Activated CD8-positive, alpha-beta T cell treated with anti-CD3 and anti-CD28 coated beads, Interleukin-2, amount 10 ng/mL, durations not matched to agents 7 days and 5 days (primary cell): ENCODE results near the gene GSG1L. TPM values are rescaled to one million over a fixed set of nuclear protein-coding genes. Genes with fewer than 3 reads are reported as not detected.

Source experiments
- ATAC-seq: fragments of 150-1000 bp; cut with Tn5 transposase; one replicate; pipeline ENCODE4 v1.10.0; 2021; ENCODE audit warnings: moderate library complexity
- CTCF ChIA-PET: fragments of 350-600 bp; sonication (Branson Sonifier 250); formaldehyde crosslinking; loops from one replicate; lab custom pipeline; 2021; ENCODE audit warnings: antibody characterized with exemption; lab: Charles Lee
- POLR2A ChIA-PET: fragments of 350-600 bp; sonication (Branson Sonifier 250); formaldehyde crosslinking; loops from one replicate; lab custom pipeline; 2021; ENCODE audit warnings: antibody characterized with exemption; lab: Charles Lee
- DNase-seq: peaks from one replicate; pipeline ENCODE4 v3.0.0-alpha.2; 2020
- H3K27ac Mint-ChIP-seq: one replicate; pipeline ENCODE4 v1.8.0; 2021; ENCODE audit warnings: mild to moderate bottlenecking, mixed read lengths
- H3K27me3 Mint-ChIP-seq: one replicate; pipeline ENCODE4 v1.8.0; 2021; ENCODE audit warnings: low read depth, mixed read lengths
- H3K36me3 Mint-ChIP-seq: one replicate; pipeline ENCODE4 v1.8.0; 2021; ENCODE audit warnings: low read depth, mixed read lengths
- H3K4me1 Mint-ChIP-seq: one replicate; pipeline ENCODE4 v1.8.0; 2021; ENCODE audit warnings: low read depth, mixed read lengths
- H3K4me3 Mint-ChIP-seq: one replicate; pipeline ENCODE4 v1.8.0; 2021; ENCODE audit warnings: mild to moderate bottlenecking, mixed read lengths
- H3K9me3 Mint-ChIP-seq: one replicate; pipeline ENCODE4 v1.8.0; 2022; ENCODE audit warnings: mixed read lengths; ENCODE audit not compliant: insufficient read depth
- total RNA-seq, 2 experiments: library from RNA; stranded (reverse); gene quantifications; one replicate each; pipeline ENCODE4 v1.2.3, GENCODE V29; 2021

GSG1L gene
- total RNA-seq, 2 experiments from 2014 or later = 0.08 to 0.39 TPM

DNA sequence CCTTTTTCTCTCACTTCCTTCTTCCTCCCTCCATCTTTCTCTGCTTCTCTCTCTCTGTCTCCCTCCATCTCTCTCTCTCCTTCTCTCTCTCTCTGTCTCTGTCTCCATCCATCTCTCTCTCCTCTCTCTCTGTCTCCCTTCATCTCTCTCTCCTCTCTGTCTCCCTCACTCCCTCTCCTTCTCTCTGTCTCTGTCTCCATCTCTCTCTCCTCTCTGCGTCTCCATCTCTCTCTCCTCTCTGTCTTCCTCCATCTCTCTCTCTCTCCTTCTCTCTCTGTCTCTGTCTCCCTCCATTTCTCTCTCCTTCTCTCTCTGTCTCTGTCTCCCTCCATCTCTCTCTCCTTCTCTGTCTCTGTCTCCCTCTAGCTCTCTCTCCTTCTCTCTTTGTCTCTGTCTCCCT is 194.1 kb downstream of the GSG1L start:
- Mint-ChIP-seq H3K4me1 (peaks cover 9% of the 10 kb centered on the region), H3K9me3 (peaks cover 6% of the 10 kb centered on the region), H3K27ac (no peak overlapping the region), H3K4me3 (no peak overlapping the region), H3K27me3 (no peaks in the 10 kb centered on the region), H3K36me3 (no peaks in the 10 kb centered on the region)
- ATAC-seq (no peak), DNase-seq (no peak)
- POLR2A ChIA-PET = no interaction called here
- CTCF ChIA-PET = no interaction called here

DNA sequence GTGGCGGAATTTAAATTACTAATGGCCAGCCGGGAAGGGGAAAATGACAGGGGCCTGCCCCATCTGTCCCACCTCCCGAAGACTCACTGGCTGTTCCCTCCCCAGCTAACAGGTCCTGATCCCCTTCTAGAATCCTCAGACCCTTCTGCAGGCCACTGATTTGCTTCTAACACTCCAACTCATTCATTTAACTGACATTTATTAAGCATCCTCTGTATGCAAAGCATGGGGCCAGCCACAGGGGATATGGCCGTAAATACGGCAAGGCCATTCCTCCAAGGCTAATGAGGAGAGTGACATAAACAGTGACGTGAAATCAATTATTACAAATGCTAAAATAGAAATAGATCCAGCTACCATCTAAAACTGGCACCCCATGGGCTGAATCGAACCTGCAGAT is 195.3 kb downstream of the GSG1L start:
- ATAC-seq (no peak), DNase-seq (no peak)
- Mint-ChIP-seq H3K36me3 (no peaks in the 10 kb centered on the region), H3K4me3 (no peak overlapping the region), H3K9me3 (peaks cover 7% of the 10 kb centered on the region), H3K4me1 (peaks cover 9% of the 10 kb centered on the region), H3K27ac (no peak overlapping the region), H3K27me3 (no peaks in the 10 kb centered on the region)
- CTCF ChIA-PET = interaction anchor here (1.2 to 1.6 kb wide), 2 partner anchors 12 to 228 kb away, joined by 3 to 4 read pairs; no protein-coding TSS in a partner anchor
- POLR2A ChIA-PET = no interaction called here

DNA sequence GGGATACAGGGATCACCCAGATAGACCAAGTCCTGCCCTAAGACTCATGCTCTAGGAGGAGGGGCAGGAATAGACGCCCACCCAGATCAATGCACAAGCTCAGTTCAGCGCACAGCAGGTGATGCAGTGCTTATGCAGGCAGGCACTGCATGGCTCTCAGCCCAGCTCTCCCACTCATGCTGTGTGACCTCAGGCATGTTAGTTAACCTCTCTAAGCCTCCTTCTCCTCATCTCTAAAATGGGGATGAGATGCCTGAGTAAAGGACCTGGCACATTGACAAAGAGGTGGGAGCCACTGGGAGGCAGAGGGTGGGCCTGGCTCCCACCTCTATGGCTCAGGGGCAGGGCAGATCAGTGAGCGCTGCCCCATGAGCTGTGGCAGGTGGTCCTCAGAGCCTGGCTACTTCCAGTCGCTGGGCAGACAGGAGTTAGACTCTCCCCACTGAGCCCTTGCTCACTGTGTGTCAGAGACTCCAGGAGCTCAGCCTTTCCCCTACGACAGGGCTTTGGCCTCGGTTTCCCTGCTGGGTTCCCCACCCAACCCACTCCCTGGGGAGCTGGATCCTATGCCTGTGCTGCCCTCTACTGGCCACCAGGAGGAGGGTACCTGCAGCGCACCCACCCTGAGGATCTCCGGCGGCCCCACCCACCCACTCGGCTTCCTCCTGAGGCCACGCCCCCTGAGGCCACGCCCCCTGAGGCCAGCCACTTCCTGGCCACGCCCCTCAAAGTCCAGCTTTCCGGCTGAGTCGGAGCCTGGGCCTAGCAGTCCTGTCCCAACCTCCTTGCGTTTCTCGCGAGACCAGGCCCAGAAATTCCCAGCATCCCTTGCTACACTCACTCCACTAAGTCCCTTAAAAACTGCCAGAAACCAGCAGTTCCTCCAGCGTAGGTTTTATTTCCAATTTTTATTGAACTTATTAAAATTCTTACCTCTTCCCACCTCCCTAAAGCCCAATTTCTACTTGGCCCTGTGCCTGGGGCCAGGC is 196.1 kb downstream of the GSG1L start:
- no peaks in the 10 kb centered on the region for H3K27me3 Mint-ChIP-seq
- no peak overlapping the region for H3K4me3 Mint-ChIP-seq
- H3K9me3 Mint-ChIP-seq = peaks cover 14% of the 10 kb centered on the region
- H3K4me1 Mint-ChIP-seq = peaks cover 9% of the 10 kb centered on the region
- CTCF ChIA-PET = interaction anchor here (0.7 to 1.6 kb wide), 4 partner anchors 12 to 228 kb away, joined by 3 to 4 read pairs (median 4); no protein-coding TSS in a partner anchor
- POLR2A ChIA-PET = no interaction called here
- peak; percentile 87 for ATAC-seq
- H3K36me3 Mint-ChIP-seq = no peaks in the 10 kb centered on the region
- no peak overlapping the region for H3K27ac Mint-ChIP-seq
- peak; percentile 84 for DNase-seq

DNA sequence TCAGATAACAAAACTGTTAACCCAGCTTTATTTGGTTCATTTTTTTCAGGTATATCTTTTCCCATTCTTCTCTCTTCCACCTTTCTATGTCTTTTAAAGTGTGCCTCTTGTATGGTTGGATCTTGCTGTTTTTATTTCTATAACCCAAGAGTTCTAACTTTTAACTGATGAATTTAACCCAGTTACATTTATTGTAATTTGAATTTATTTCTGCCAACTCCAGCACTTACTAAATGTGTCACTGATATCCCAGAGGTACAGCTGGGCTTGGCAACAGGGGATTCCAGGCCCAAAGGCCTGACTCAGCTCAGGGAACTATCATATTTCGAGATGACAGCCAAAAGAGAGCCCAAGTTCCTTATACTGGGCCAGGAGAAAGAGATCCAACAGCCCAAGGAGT is 200.1 kb downstream of the GSG1L start:
- CTCF ChIA-PET = no interaction called here
- ATAC-seq = no peak

DNA sequence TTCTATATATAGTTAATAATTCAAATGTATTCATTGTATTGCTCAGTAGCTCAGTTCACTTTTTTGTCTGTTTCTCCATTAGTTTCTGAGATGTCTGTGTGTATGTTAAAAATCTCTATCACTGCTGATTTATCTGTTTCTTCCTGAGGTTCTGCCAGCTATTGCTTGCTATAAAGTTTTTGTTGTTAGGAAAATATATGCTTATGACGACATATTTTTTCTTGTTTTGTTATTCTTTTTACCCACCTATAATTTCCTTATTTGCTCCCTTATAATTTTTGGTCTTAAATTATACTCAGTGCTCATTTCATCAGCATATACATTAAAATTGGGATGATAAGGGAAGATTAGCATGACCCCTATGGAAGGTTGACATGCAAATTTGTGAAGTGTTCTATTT is 200.6 kb downstream of the GSG1L start:
- no peaks in the 10 kb centered on the region for H3K36me3 Mint-ChIP-seq
- CTCF ChIA-PET = no interaction called here
- H3K9me3 Mint-ChIP-seq = peaks cover 14% of the 10 kb centered on the region
- DNase-seq = no peak
- H3K27me3 Mint-ChIP-seq = no peaks in the 10 kb centered on the region
- POLR2A ChIA-PET = no interaction called here
- H3K4me3 Mint-ChIP-seq = no peak overlapping the region
- peaks cover 6% of the 10 kb centered on the region for H3K4me1 Mint-ChIP-seq
- ATAC-seq = no peak
- no peak overlapping the region for H3K27ac Mint-ChIP-seq

More for the DNA sequence above, 200.1 kb downstream of the GSG1L start:
- DNase-seq = no peak
- Mint-ChIP-seq H3K36me3 (no peaks in the 10 kb centered on the region), H3K9me3 (peaks cover 14% of the 10 kb centered on the region), H3K27me3 (no peaks in the 10 kb centered on the region), H3K27ac (no peak overlapping the region), H3K4me3 (no peak overlapping the region), H3K4me1 (peaks cover 9% of the 10 kb centered on the region)
- POLR2A ChIA-PET = no interaction called here

DNA sequence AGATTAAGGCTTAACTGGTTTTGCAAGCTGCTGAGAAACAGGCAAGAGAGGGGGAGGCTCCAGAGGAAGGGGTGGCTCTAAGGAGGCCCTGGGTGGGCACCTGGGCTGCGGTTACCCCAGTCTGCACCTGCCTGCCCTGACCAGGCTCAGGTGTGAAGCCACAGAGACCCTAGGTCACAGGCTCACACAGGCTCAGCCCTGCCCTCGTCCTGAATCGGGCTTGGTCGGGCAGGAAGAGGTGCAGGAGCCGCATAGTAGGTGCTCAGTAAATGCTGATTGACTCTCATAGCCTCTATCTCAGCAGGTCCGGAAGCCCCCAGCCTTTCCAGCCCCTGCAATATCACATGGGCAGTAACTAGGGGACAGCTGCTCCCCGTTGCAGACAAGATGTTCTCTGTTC is 203.4 kb downstream of the GSG1L start:
- CTCF ChIA-PET = no interaction called here
- Mint-ChIP-seq H3K27me3 (no peaks in the 10 kb centered on the region), H3K4me3 (no peak overlapping the region), H3K36me3 (no peaks in the 10 kb centered on the region), H3K4me1 (no peaks in the 10 kb centered on the region), H3K9me3 (peaks cover 14% of the 10 kb centered on the region), H3K27ac (no peak overlapping the region)
- POLR2A ChIA-PET = no interaction called here
- no peak for ATAC-seq
- no peak for DNase-seq

DNA sequence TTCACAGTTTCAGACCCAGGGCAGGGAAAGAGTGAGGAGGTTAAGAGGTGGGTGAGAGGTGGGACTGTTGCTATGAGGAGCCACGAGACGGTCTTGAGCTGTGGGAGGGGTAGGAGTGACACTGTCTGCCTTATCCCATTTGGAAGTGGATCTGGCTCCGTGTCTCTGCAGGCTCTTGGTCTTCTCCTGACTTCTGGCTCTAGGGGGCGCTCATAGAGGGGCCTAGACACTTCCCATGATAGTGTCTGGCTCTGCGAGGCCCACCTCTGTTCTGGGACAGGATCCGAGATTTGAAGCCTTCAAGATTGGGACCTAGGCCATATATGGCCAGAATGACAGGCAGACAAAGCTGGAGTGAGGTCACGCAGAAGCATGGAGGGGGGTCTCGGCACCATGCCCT is 204.5 kb downstream of the GSG1L start:
- Mint-ChIP-seq H3K4me1 (no peaks in the 10 kb centered on the region), H3K9me3 (peaks cover 14% of the 10 kb centered on the region), H3K27me3 (no peaks in the 10 kb centered on the region), H3K36me3 (no peaks in the 10 kb centered on the region), H3K27ac (no peak overlapping the region), H3K4me3 (no peak overlapping the region)
- POLR2A ChIA-PET = no interaction called here
- ATAC-seq (no peak), DNase-seq (no peak)
- CTCF ChIA-PET = no interaction called here

DNA sequence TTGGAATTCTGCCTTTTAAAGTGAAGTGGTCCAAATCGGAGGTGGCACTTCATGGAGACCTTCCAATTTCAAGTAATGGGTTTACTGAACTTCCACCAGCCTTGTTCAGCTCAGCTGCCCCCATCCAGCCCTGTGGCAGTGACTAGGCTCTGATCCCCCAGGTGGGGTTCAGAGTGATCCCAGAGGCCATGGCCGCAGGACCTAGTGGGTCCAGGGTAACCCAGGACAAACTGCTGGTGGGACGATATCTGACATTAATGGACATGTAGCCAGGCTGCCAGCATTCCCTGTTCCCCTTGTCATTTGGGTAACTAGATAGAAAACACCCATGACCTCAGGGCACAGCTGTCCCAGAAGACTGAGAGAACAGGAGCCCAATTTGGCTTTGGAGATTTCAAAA is 209.9 kb downstream of the GSG1L start:
- Mint-ChIP-seq H3K4me1 (no peaks in the 10 kb centered on the region), H3K36me3 (no peaks in the 10 kb centered on the region), H3K27ac (no peak overlapping the region), H3K4me3 (no peak overlapping the region), H3K9me3 (no peaks in the 10 kb centered on the region), H3K27me3 (peaks cover 16% of the 10 kb centered on the region)
- ATAC-seq (no peak), DNase-seq (no peak)
- POLR2A ChIA-PET = no interaction called here
- CTCF ChIA-PET = no interaction called here

DNA sequence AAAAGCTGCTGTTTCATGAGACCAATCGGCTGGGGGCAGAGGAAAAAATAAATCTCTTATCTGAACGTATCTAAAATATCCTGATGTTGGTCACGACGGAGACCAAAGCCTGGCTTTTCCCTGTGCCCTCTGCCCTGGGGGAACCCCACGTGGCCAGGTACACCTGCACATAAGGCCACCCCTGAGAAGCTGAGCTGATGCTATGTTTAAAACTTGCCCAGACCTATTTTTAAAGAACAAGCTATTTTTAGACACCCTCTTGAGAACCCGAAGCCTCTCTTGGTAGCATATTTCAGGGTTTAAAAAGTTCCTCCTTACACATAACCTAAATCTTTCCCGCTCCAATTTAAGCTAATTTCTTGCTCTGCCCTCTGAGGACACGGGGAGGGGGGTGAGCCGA is 210.4 kb downstream of the GSG1L start:
- Mint-ChIP-seq H3K4me3 (no peak overlapping the region), H3K4me1 (no peaks in the 10 kb centered on the region), H3K36me3 (no peaks in the 10 kb centered on the region), H3K27ac (no peak overlapping the region), H3K9me3 (no peaks in the 10 kb centered on the region), H3K27me3 (peaks cover 16% of the 10 kb centered on the region)
- ChIA-PET CTCF (no interaction called here), POLR2A (no interaction called here)
- DNase-seq (no peak), ATAC-seq (no peak)

DNA sequence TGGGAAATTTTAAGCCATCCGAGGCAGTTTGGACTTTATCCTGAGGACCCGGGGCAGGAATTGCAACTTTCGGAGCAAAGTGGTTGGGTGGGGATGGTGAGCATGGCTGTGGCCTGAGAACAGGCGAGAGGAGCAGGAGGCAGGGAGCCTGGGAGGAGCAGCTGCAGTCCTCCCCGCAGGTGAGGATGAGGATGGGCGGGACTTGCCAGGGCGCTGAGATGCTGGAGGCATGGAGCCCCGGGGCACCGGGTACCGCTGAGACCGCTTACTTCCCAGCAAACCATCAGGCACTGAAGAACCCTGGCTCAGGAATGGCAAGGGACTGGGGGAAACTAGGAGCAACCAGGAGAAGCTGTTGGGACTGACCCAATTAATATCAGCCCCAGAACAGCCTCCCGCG is 210.8 kb downstream of the GSG1L start:
- POLR2A ChIA-PET = no interaction called here
- H3K4me3 Mint-ChIP-seq = no peak overlapping the region
- ATAC-seq (no peak), DNase-seq (no peak)
- peaks cover 16% of the 10 kb centered on the region for H3K27me3 Mint-ChIP-seq
- CTCF ChIA-PET = no interaction called here
- H3K4me1 Mint-ChIP-seq = no peaks in the 10 kb centered on the region
- no peaks in the 10 kb centered on the region for H3K9me3 Mint-ChIP-seq
- no peak overlapping the region for H3K27ac Mint-ChIP-seq
- H3K36me3 Mint-ChIP-seq = no peaks in the 10 kb centered on the region

DNA sequence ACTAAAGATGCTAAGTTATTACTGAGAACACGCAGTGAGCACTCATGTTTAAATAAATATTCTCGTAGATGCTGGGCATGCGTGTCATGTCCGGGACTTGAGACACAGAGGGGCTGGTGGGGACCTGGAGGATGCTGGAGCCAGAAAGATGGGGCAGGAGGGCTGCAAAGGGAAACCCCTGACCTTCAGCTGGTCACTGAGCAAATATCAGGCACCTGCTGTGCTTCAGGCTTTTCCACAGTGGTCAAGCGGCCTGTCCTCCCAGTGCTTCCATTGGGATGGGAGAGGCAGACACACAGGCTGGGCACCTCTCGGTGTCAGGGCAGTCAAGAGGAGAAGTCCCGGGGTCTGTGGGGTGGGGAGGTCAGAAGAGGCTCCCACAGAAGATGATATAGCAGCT is 211.4 kb downstream of the GSG1L start:
- Mint-ChIP-seq H3K27ac (no peak overlapping the region), H3K4me1 (no peaks in the 10 kb centered on the region), H3K27me3 (peaks cover 16% of the 10 kb centered on the region), H3K9me3 (no peaks in the 10 kb centered on the region), H3K36me3 (no peaks in the 10 kb centered on the region), H3K4me3 (no peak overlapping the region)
- no peak for DNase-seq
- POLR2A ChIA-PET = no interaction called here
- CTCF ChIA-PET = no interaction called here
- ATAC-seq = no peak

DNA sequence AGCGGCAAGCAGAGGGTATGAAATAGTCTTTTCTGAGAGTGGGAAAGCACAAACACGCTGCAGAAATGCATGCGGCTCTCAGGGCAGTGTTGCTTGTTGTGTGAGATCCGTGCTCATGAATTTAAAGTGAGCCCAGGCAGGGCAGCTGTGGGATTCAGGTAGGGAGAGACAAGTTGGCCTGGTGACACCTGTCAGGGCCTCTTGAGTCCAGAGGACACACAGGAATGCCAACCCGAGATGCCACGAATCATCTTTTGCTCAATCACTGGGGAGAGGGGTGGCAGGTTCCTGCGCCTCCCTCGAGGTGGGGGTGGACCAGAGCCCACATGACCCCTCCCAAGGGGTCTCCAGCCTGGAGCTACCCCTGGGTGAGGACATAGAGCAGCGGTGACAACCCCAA is 211.9 kb downstream of the GSG1L start:
- Mint-ChIP-seq H3K36me3 (no peaks in the 10 kb centered on the region), H3K27ac (no peak overlapping the region), H3K27me3 (peaks cover 16% of the 10 kb centered on the region), H3K9me3 (no peaks in the 10 kb centered on the region), H3K4me1 (no peaks in the 10 kb centered on the region), H3K4me3 (no peak overlapping the region)
- ChIA-PET CTCF (no interaction called here), POLR2A (no interaction called here)
- no peak for ATAC-seq
- no peak for DNase-seq
